ENCODE measurements around the gene GPC4.

The GPC4 gene

GRCh38 chrX:133415276-133416105 lies at the start of gene GPC4:
Gene GPC4, minus strand, starts transcription at chrX:133415489. Its CDS starts 524 bp downstream, at chrX:133414965.
- Histone ChIP-seq H3K27me3 (ENCODE audit: control insufficient read depth, insufficient read depth, low read length) (peaks cover 7% of the 10 kb centered on the region), H3K9ac (ENCODE audit: low read depth, low read length) (peak within 1 kb of the TSS; percentile 90), H3K4me1 (ENCODE audit: control insufficient read depth, insufficient read depth, low read length) (peaks cover 18% of the 10 kb centered on the region), H3K4me3 (ENCODE audit: low read depth, low read length) (peak within 1 kb of the TSS; percentile 92), H3K9me3 (ENCODE audit: control insufficient read depth, insufficient read depth, low read length) (no peaks in the 10 kb centered on the region), H3K36me3 (ENCODE audit: control insufficient read depth, insufficient read depth, low read length) (peaks cover 7% of the 10 kb centered on the region)

- Histone ChIP-seq H3K9ac (ENCODE audit: low read depth, low read length) (no peak overlapping the region), H3K9me3 (ENCODE audit: control insufficient read depth, insufficient read depth, low read length) (no peaks in the 10 kb centered on the region), H3K27me3 (ENCODE audit: control insufficient read depth, insufficient read depth, low read length) (no peaks in the 10 kb centered on the region), H3K4me1 (ENCODE audit: control insufficient read depth, insufficient read depth, low read length) (no peaks in the 10 kb centered on the region), H3K36me3 (ENCODE audit: control insufficient read depth, insufficient read depth, low read length) (no peaks in the 10 kb centered on the region), H3K4me3 (ENCODE audit: low read depth, low read length) (no peak overlapping the region)
Measured at GRCh38 chrX:133461231-133461630, 45.9 kb upstream of the GPC4 start.

- no peaks in the 10 kb centered on the region for H3K27me3 ChIP-seq (ENCODE audit: control insufficient read depth, insufficient read depth, low read length)
- H3K36me3 ChIP-seq (ENCODE audit: control insufficient read depth, insufficient read depth, low read length): no peaks in the 10 kb centered on the region
- H3K9ac ChIP-seq (ENCODE audit: low read depth, low read length): peak overlapping the region; percentile 55
- peaks cover 19% of the 10 kb centered on the region for H3K4me1 ChIP-seq (ENCODE audit: control insufficient read depth, insufficient read depth, low read length)
- no peaks in the 10 kb centered on the region for H3K9me3 ChIP-seq (ENCODE audit: control insufficient read depth, insufficient read depth, low read length)
- H3K4me3 ChIP-seq (ENCODE audit: low read depth, low read length): peak overlapping the region; percentile 27
Measured at GRCh38 chrX:133454924-133455323, 39.6 kb upstream of the GPC4 start.

GRCh38 chrX:133454491-133454914 lies 39.2 kb upstream of the GPC4 start:
- Histone ChIP-seq H3K27me3 (ENCODE audit: control insufficient read depth, insufficient read depth, low read length) (no peaks in the 10 kb centered on the region), H3K36me3 (ENCODE audit: control insufficient read depth, insufficient read depth, low read length) (no peaks in the 10 kb centered on the region), H3K4me3 (ENCODE audit: low read depth, low read length) (peak overlapping the region; percentile 27), H3K4me1 (ENCODE audit: control insufficient read depth, insufficient read depth, low read length) (peaks cover 19% of the 10 kb centered on the region), H3K9me3 (ENCODE audit: control insufficient read depth, insufficient read depth, low read length) (no peaks in the 10 kb centered on the region), H3K9ac (ENCODE audit: low read depth, low read length) (peak overlapping the region; percentile 55)

- Histone ChIP-seq H3K36me3 (ENCODE audit: control insufficient read depth, insufficient read depth, low read length) (no peaks in the 10 kb centered on the region), H3K9me3 (ENCODE audit: control insufficient read depth, insufficient read depth, low read length) (no peaks in the 10 kb centered on the region), H3K4me3 (ENCODE audit: low read depth, low read length) (no peak overlapping the region), H3K27me3 (ENCODE audit: control insufficient read depth, insufficient read depth, low read length) (no peaks in the 10 kb centered on the region), H3K4me1 (ENCODE audit: control insufficient read depth, insufficient read depth, low read length) (peaks cover 12% of the 10 kb centered on the region), H3K9ac (ENCODE audit: low read depth, low read length) (no peak overlapping the region)
Measured at GRCh38 chrX:133448512-133449076, 33.3 kb upstream of the GPC4 start.

- peaks cover 25% of the 10 kb centered on the region for H3K4me1 ChIP-seq (ENCODE audit: control insufficient read depth, insufficient read depth, low read length)
- no peak overlapping the region for H3K9ac ChIP-seq (ENCODE audit: low read depth, low read length)
- no peaks in the 10 kb centered on the region for H3K36me3 ChIP-seq (ENCODE audit: control insufficient read depth, insufficient read depth, low read length)
- peaks cover 4% of the 10 kb centered on the region for H3K27me3 ChIP-seq (ENCODE audit: control insufficient read depth, insufficient read depth, low read length)
- H3K9me3 ChIP-seq (ENCODE audit: control insufficient read depth, insufficient read depth, low read length): no peaks in the 10 kb centered on the region
- H3K4me3 ChIP-seq (ENCODE audit: low read depth, low read length): peak overlapping the region; percentile 40
Measured at GRCh38 chrX:133444952-133445831, 29.9 kb upstream of the GPC4 start.

GRCh38 chrX:133444196-133444595 lies 28.9 kb upstream of the GPC4 start:
- H3K9ac ChIP-seq (ENCODE audit: low read depth, low read length): no peak overlapping the region
- no peaks in the 10 kb centered on the region for H3K9me3 ChIP-seq (ENCODE audit: control insufficient read depth, insufficient read depth, low read length)
- no peak overlapping the region for H3K4me3 ChIP-seq (ENCODE audit: low read depth, low read length)
- H3K27me3 ChIP-seq (ENCODE audit: control insufficient read depth, insufficient read depth, low read length): peaks cover 4% of the 10 kb centered on the region
- H3K36me3 ChIP-seq (ENCODE audit: control insufficient read depth, insufficient read depth, low read length): no peaks in the 10 kb centered on the region
- peaks cover 32% of the 10 kb centered on the region for H3K4me1 ChIP-seq (ENCODE audit: control insufficient read depth, insufficient read depth, low read length)

GRCh38 chrX:133440797-133441163 lies 25.5 kb upstream of the GPC4 start:
- no peak overlapping the region for H3K4me3 ChIP-seq (ENCODE audit: low read depth, low read length)
- H3K9ac ChIP-seq (ENCODE audit: low read depth, low read length): no peak overlapping the region
- peaks cover 4% of the 10 kb centered on the region for H3K27me3 ChIP-seq (ENCODE audit: control insufficient read depth, insufficient read depth, low read length)
- no peaks in the 10 kb centered on the region for H3K36me3 ChIP-seq (ENCODE audit: control insufficient read depth, insufficient read depth, low read length)
- H3K9me3 ChIP-seq (ENCODE audit: control insufficient read depth, insufficient read depth, low read length): no peaks in the 10 kb centered on the region
- H3K4me1 ChIP-seq (ENCODE audit: control insufficient read depth, insufficient read depth, low read length): peaks cover 48% of the 10 kb centered on the region

- Histone ChIP-seq H3K9me3 (ENCODE audit: control insufficient read depth, insufficient read depth, low read length) (no peaks in the 10 kb centered on the region), H3K27me3 (ENCODE audit: control insufficient read depth, insufficient read depth, low read length) (peaks cover 4% of the 10 kb centered on the region), H3K36me3 (ENCODE audit: control insufficient read depth, insufficient read depth, low read length) (no peaks in the 10 kb centered on the region), H3K4me3 (ENCODE audit: low read depth, low read length) (peak overlapping the region; percentile 18), H3K4me1 (ENCODE audit: control insufficient read depth, insufficient read depth, low read length) (peaks cover 54% of the 10 kb centered on the region), H3K9ac (ENCODE audit: low read depth, low read length) (no peak overlapping the region)
Measured at GRCh38 chrX:133440081-133440796, 24.9 kb upstream of the GPC4 start.

GRCh38 chrX:133437766-133438165 lies 22.5 kb upstream of the GPC4 start:
- Histone ChIP-seq H3K9ac (ENCODE audit: low read depth, low read length) (no peak overlapping the region), H3K36me3 (ENCODE audit: control insufficient read depth, insufficient read depth, low read length) (no peaks in the 10 kb centered on the region), H3K4me3 (ENCODE audit: low read depth, low read length) (peak overlapping the region; percentile 28), H3K9me3 (ENCODE audit: control insufficient read depth, insufficient read depth, low read length) (no peaks in the 10 kb centered on the region), H3K4me1 (ENCODE audit: control insufficient read depth, insufficient read depth, low read length) (peaks cover 54% of the 10 kb centered on the region), H3K27me3 (ENCODE audit: control insufficient read depth, insufficient read depth, low read length) (peaks cover 4% of the 10 kb centered on the region)

GRCh38 chrX:133437356-133437755 lies 22.1 kb upstream of the GPC4 start:
- Histone ChIP-seq H3K9ac (ENCODE audit: low read depth, low read length) (no peak overlapping the region), H3K4me3 (ENCODE audit: low read depth, low read length) (peak overlapping the region; percentile 28), H3K9me3 (ENCODE audit: control insufficient read depth, insufficient read depth, low read length) (no peaks in the 10 kb centered on the region), H3K27me3 (ENCODE audit: control insufficient read depth, insufficient read depth, low read length) (peaks cover 4% of the 10 kb centered on the region), H3K4me1 (ENCODE audit: control insufficient read depth, insufficient read depth, low read length) (peaks cover 54% of the 10 kb centered on the region), H3K36me3 (ENCODE audit: control insufficient read depth, insufficient read depth, low read length) (no peaks in the 10 kb centered on the region)

Data from iPS-15b (cell line).